ENCODE measurements around the gene DCDC1.

The DCDC1 gene, protein sequence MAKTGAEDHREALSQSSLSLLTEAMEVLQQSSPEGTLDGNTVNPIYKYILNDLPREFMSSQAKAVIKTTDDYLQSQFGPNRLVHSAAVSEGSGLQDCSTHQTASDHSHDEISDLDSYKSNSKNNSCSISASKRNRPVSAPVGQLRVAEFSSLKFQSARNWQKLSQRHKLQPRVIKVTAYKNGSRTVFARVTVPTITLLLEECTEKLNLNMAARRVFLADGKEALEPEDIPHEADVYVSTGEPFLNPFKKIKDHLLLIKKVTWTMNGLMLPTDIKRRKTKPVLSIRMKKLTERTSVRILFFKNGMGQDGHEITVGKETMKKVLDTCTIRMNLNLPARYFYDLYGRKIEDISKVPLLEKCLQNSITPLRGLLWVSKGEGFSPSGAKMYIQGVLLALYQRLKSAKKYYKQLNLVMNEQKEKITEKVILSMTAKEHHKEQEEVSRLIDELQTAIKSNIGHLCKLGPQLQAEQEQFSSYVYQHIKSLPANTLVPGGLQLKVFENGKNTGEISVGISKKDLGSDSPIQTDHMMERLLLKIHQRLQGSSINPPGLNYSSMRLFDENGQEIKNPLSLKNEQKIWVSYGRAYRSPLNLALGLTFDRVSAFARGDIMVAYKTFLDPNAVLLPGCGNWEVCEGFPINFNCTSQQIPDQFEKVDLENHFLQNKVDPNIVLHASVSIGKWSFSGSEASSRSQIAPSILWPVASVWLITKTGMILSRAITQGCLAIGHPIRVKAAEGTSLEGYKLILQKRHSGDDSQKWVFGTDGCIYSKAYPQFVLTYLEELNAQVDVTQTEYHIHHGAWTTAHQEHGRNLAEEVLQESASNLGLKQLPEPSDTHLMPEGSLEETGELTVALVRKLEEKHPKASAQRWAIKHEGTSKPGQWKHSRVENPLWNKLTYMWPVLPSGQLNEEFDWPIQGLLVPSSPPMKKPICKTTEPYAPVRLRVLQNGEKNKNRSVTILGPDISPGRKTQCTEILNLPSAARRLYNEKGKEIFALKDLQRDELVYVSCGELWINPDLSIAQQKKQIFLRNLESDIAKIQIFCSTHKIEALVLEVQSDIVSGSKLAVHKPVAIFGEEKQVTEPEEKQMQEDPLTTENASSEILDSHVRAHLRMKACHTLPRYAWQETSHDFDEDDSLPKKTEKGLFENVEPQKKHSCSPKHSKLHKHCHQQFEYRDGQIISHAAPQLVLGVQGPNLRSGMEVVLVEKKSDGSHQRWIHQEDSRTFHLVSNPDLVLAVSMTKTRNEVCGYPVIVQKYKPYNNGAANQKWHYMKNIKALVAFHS (N-terminal part only)

DNA sequence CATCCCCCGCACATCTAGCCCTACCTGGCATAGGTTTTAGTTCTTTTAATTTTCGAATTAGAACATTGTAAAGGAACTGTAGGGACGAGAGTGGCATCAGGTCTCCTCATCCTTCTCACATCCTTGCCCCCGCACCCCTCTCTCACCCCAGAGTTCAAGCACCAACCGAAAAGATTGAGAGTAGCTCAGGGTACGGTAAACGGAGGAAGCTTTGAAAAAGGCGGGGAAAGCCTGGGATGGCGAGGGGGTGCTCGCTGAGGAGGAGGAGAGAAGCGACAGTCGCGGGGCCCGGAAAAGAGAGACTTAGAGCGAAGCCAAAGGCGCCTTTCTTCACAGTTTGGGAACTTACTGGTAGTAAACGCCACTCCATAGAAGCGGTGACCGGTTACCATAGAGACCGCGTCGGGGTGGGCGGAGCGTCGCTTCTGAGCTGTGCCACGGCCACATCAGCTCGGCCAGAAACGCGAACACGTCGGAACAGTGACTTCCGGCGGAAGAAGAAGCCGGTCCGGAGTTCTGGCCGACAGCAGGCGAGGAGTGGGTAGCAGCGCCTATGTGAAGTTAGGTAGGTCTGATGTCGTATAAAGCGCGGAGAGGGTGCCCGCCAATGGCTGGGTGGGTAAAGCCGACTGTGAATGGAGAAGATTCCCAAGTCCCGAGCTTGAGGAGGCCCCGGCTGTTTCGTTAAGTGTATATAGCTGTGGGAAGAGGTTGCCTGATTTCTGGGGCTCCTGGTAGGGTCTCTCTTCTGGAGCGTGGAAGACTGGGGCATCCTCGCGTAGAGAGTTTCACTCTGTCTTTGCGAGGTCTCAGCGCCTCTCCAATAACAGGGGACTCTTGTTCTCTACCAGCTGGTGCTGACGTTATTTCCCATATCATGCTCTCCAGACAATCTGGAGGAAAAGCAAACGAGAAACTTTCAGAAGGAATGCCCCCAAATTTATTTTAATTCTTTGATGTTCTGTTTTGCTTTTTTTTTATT lies at the start of gene DCDC1, which contains the start of gene DNAJC24:
TSS of gene DCDC1 (minus strand) at position 392 of the 982 bp plus-strand sequence. CDS start 41,459 bp downstream, outside the sequence.
TSS of gene DNAJC24 (plus strand) at position 513 of the 982 bp plus-strand sequence. CDS start 889 bp downstream, outside the sequence.
- Histone ChIP-seq H3K27me3 (ENCODE audit: insufficient read depth, low read length) (peaks cover 41% of the 10 kb centered on the region), H3K27ac (ENCODE audit: low read depth, low read length) (peak within 1 kb of the TSS; percentile 32; the same call in 1 of the 2 replicates), H3K4me1 (ENCODE audit: control insufficient read depth, insufficient read depth, low read length, unreplicated experiment) (peaks cover 2% of the 10 kb centered on the region), H3K79me2 (ENCODE audit: control insufficient read depth, insufficient read depth, low read length, unreplicated experiment) (peaks cover 10% of the 10 kb centered on the region), H3K4me3 (ENCODE audit: low read depth, low read length) (peak within 1 kb of the TSS; percentile 80), H2AFZ (ENCODE audit: low read length, unreplicated experiment) (peak within 1 kb of the TSS; percentile 85), H3K36me3 (ENCODE audit: insufficient read depth, low read length) (no peaks in the 10 kb centered on the region)

DNA sequence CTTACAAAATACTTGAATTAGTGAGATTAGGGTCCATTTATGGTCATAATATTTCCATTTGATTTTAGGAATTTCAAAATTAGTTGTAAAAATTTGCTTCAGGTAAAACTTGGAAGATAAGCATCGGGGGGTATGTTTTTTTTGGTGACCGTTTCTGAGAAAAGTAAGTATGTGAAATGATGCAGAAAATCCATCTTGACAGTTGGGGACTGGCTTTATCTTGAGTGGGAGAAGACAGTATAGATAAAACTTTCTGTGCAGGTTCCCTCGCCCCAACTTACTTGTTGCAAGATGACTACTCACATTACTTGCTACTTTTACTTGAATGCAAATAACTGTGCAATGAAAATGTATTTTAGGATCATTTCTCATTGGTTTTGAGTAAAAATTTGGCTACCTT lies 49.6 kb upstream of the DCDC1 start:
- Histone ChIP-seq H2AFZ (ENCODE audit: low read length, unreplicated experiment) (no peak overlapping the region), H3K27ac (ENCODE audit: low read depth, low read length) (no peak overlapping the region), H3K4me3 (ENCODE audit: low read depth, low read length) (no peak overlapping the region), H3K79me2 (ENCODE audit: control insufficient read depth, insufficient read depth, low read length, unreplicated experiment) (no peaks in the 10 kb centered on the region), H3K36me3 (ENCODE audit: insufficient read depth, low read length) (no peaks in the 10 kb centered on the region), H3K27me3 (ENCODE audit: insufficient read depth, low read length) (no peaks in the 10 kb centered on the region), H3K4me1 (ENCODE audit: control insufficient read depth, insufficient read depth, low read length, unreplicated experiment) (no peaks in the 10 kb centered on the region)

DNA sequence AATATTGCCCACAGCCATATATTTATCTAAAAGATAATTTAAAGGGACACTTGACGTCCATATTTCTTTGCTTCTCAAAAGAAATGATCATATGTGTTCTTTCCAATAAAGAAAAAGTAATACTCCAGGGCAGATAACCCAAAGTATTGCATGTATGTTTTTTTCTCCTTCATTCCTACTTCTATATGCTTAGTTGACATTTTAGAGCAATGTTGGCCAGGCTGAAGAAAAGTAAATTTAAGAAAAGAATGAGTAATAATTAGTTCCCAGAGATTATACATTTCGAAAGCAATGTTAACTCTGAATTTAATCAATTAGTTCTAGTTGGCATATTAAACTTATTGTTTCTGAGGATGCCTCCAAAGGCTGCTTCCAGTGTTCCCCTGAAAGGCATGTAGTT lies 48.3 kb upstream of the DCDC1 start:
- H3K27ac ChIP-seq (ENCODE audit: low read depth, low read length) = no peak overlapping the region
- no peak overlapping the region for H2AFZ ChIP-seq (ENCODE audit: low read length, unreplicated experiment)
- peaks cover under 1% of the 10 kb centered on the region for H3K4me1 ChIP-seq (ENCODE audit: control insufficient read depth, insufficient read depth, low read length, unreplicated experiment)

DNA sequence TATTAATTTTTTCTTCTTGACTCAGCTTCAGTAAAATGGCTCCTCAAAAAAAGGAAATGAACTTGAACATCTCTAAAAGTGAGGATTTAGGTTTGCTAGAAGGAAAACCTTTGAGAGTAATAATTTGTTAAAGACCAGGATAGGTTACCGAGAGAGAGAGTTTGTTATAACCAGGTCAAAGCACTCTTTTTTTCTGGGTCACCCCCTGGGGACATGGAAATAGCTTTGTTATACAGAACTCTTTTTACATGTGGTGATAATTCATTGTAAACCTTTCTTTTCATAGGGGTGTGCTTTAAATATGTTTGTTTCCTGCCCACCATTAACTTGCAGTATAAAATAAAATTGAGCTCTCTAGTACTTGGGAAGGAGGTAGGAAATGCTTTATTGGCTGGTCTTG lies 47.8 kb upstream of the DCDC1 start:
- no peak overlapping the region for H3K27ac ChIP-seq (ENCODE audit: low read depth, low read length)
- H3K79me2 ChIP-seq (ENCODE audit: control insufficient read depth, insufficient read depth, low read length, unreplicated experiment) = no peaks in the 10 kb centered on the region
- no peak overlapping the region for H3K4me3 ChIP-seq (ENCODE audit: low read depth, low read length)
- no peaks in the 10 kb centered on the region for H3K27me3 ChIP-seq (ENCODE audit: insufficient read depth, low read length)
- H2AFZ ChIP-seq (ENCODE audit: low read length, unreplicated experiment) = no peak overlapping the region
- H3K36me3 ChIP-seq (ENCODE audit: insufficient read depth, low read length) = no peaks in the 10 kb centered on the region
- peaks cover 4% of the 10 kb centered on the region for H3K4me1 ChIP-seq (ENCODE audit: control insufficient read depth, insufficient read depth, low read length, unreplicated experiment)

More for the DNA sequence above, 48.3 kb upstream of the DCDC1 start:
- Histone ChIP-seq H3K4me3 (ENCODE audit: low read depth, low read length) (no peak overlapping the region), H3K27me3 (ENCODE audit: insufficient read depth, low read length) (no peaks in the 10 kb centered on the region), H3K79me2 (ENCODE audit: control insufficient read depth, insufficient read depth, low read length, unreplicated experiment) (no peaks in the 10 kb centered on the region), H3K36me3 (ENCODE audit: insufficient read depth, low read length) (no peaks in the 10 kb centered on the region)

DNA sequence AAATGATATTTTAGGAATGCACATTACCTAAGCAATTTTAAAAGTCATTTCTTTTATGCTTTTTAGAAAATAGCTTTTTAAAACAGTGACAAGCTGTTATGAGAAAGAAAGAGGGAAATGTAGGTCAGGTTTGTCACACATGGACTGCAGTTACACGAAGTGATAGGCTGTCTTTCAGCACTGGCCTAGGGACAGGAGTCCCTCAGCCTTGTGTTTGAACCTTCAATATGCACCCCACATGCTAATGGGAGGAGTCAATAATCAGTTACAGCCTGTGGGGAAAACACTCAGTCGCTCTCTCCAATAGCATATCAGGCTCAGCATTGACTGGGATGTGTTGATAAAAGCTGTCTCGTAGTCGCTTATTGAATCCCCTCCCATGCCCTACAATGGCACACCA lies 45.9 kb upstream of the DCDC1 start:
- peaks cover 4% of the 10 kb centered on the region for H3K4me1 ChIP-seq (ENCODE audit: control insufficient read depth, insufficient read depth, low read length, unreplicated experiment)
- H3K79me2 ChIP-seq (ENCODE audit: control insufficient read depth, insufficient read depth, low read length, unreplicated experiment) = no peaks in the 10 kb centered on the region
- no peak overlapping the region for H3K27ac ChIP-seq (ENCODE audit: low read depth, low read length)

DNA sequence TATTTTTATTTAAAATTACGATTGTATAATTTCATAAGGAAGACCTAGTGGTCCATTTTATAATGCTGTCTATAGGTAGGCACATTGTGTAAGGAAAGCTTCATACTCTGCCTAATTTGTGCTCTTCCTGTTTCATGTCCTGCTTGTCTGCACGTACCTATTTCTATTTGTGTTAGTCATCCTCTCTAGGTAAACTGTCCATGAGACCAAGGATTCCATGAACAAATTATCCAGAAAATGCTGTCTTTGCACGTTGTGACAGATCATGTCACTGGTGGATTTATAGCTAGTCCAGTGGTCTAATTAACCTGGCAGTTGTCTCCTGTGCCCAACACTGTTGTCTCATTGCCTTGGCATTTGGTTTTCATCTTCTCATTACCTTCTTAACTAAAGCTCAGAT lies 44.8 kb upstream of the DCDC1 start:
- no peak overlapping the region for H3K27ac ChIP-seq (ENCODE audit: low read depth, low read length)
- no peaks in the 10 kb centered on the region for H3K79me2 ChIP-seq (ENCODE audit: control insufficient read depth, insufficient read depth, low read length, unreplicated experiment)
- H3K27me3 ChIP-seq (ENCODE audit: insufficient read depth, low read length) = no peaks in the 10 kb centered on the region
- peaks cover 4% of the 10 kb centered on the region for H3K4me1 ChIP-seq (ENCODE audit: control insufficient read depth, insufficient read depth, low read length, unreplicated experiment)
- H2AFZ ChIP-seq (ENCODE audit: low read length, unreplicated experiment) = no peak overlapping the region
- H3K4me3 ChIP-seq (ENCODE audit: low read depth, low read length) = no peak overlapping the region
- H3K36me3 ChIP-seq (ENCODE audit: insufficient read depth, low read length) = no peaks in the 10 kb centered on the region

More for the DNA sequence above, 45.9 kb upstream of the DCDC1 start:
- no peaks in the 10 kb centered on the region for H3K27me3 ChIP-seq (ENCODE audit: insufficient read depth, low read length)
- H2AFZ ChIP-seq (ENCODE audit: low read length, unreplicated experiment) = no peak overlapping the region
- H3K36me3 ChIP-seq (ENCODE audit: insufficient read depth, low read length) = no peaks in the 10 kb centered on the region
- no peak overlapping the region for H3K4me3 ChIP-seq (ENCODE audit: low read depth, low read length)

DNA sequence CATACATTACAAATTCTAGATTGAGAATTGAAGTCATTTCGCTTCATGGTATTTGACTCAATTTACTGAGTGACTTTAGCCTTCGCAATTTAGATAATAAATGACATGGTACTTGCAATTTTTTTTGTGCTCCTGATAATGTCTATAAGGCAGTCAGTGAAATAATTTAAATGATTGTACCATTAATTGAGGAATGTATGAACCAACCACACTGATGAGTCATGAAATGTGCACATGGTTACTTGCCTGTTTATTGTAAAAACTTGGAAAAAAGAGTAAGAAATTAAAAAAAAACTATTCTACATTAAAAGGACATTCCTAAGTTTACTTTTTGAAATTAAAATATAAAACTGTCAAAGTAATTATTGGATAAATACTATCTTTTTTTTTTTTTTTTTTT lies 43.4 kb upstream of the DCDC1 start:
- Histone ChIP-seq H3K27ac (ENCODE audit: low read depth, low read length) (no peak overlapping the region), H3K27me3 (ENCODE audit: insufficient read depth, low read length) (no peaks in the 10 kb centered on the region), H3K4me3 (ENCODE audit: low read depth, low read length) (no peak overlapping the region), H2AFZ (ENCODE audit: low read length, unreplicated experiment) (no peak overlapping the region), H3K4me1 (ENCODE audit: control insufficient read depth, insufficient read depth, low read length, unreplicated experiment) (peaks cover 11% of the 10 kb centered on the region), H3K79me2 (ENCODE audit: control insufficient read depth, insufficient read depth, low read length, unreplicated experiment) (no peaks in the 10 kb centered on the region), H3K36me3 (ENCODE audit: insufficient read depth, low read length) (no peaks in the 10 kb centered on the region)

DNA sequence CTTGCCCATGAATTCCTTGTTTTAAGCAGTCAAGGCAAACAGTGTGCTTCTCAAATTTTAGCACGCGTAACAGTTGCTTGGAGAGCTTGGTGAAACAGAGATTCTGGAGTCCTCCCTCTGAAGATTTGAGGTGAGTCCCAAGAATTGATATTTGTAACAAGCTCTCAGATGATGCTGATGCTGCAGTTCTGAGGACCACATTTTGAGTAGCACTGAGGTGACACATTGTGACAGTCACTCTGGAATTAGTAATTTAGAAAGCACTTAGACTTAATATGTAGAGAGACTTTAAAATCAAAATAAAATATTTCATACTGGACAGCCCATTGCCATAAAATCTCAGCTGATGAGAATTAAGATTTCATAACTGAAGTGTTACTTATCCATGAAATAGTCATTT lies 38.7 kb upstream of the DCDC1 start:
- no peaks in the 10 kb centered on the region for H3K27me3 ChIP-seq (ENCODE audit: insufficient read depth, low read length)
- H3K27ac ChIP-seq (ENCODE audit: low read depth, low read length) = no peak overlapping the region
- no peak overlapping the region for H2AFZ ChIP-seq (ENCODE audit: low read length, unreplicated experiment)
- no peaks in the 10 kb centered on the region for H3K79me2 ChIP-seq (ENCODE audit: control insufficient read depth, insufficient read depth, low read length, unreplicated experiment)
- H3K4me3 ChIP-seq (ENCODE audit: low read depth, low read length) = no peak overlapping the region
- H3K4me1 ChIP-seq (ENCODE audit: control insufficient read depth, insufficient read depth, low read length, unreplicated experiment) = peaks cover 11% of the 10 kb centered on the region
- H3K36me3 ChIP-seq (ENCODE audit: insufficient read depth, low read length) = no peaks in the 10 kb centered on the region

DNA sequence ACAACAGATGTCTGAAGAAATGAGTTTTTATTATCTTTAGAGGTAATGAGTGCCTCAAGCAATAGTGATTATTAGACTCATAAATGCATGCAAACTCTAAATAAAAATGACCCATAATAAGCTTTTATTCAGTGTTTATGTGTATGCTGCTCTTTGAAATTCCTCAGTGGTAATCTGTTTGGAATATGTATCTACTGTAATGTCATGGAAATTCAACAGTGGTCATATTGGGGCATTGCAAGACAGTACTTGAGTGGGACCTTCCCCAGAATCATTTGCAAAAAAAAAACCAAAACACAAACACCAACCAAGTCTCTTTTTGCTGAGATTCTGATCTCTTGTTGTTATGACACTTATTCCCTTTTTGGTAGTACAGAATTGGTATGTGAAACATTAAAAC lies 35.1 kb upstream of the DCDC1 start:
- H2AFZ ChIP-seq (ENCODE audit: low read length, unreplicated experiment) = no peak overlapping the region
- no peaks in the 10 kb centered on the region for H3K36me3 ChIP-seq (ENCODE audit: insufficient read depth, low read length)
- H3K4me3 ChIP-seq (ENCODE audit: low read depth, low read length) = no peak overlapping the region
- H3K4me1 ChIP-seq (ENCODE audit: control insufficient read depth, insufficient read depth, low read length, unreplicated experiment) = peaks cover 7% of the 10 kb centered on the region
- no peaks in the 10 kb centered on the region for H3K79me2 ChIP-seq (ENCODE audit: control insufficient read depth, insufficient read depth, low read length, unreplicated experiment)
- no peak overlapping the region for H3K27ac ChIP-seq (ENCODE audit: low read depth, low read length)
- no peaks in the 10 kb centered on the region for H3K27me3 ChIP-seq (ENCODE audit: insufficient read depth, low read length)
